C4-2B (cell line): Measurements from ENCODE around the gene LYST.

Source experiments
- ZFX ChIP-seq: fragments of 450-650 bp; IDR thresholded peaks from 2 replicates; pipeline ENCODE4 v1.6.1; 2017
- TF ChIP-seq, protein P1 (sequence below): fragments of 450-650 bp; conservative IDR thresholded peaks from 2 replicates; pipeline ENCODE4 v1.5.1; 2017; ENCODE audit warnings: mild to moderate bottlenecking

DNA sequence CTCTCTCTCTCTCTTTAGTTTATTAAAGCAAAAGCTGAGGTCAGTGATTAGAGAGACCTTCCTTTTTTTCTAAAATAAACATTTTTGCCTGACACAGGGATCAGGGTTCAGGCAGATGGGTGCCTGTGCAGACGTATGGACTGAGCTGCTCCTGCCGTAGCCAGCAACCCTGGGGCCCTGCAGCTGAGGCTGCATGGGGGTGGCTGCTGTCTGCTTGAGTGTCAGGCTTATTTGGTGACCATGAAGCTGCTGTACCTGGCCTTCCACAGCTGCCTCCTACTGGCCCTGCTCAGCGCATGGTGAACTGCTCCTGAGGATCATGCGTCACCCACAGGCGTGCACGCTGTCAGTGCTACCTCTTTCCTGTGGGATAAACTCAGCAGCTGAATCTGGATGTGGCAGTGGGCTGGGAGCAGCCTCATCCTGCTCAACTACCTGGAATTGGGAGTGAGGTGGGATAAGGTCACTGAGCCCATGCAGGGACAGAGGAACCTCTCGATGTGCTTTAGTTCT is 252.2 kb downstream of the LYST start:
- TF ChIP-seq, protein P1, sequence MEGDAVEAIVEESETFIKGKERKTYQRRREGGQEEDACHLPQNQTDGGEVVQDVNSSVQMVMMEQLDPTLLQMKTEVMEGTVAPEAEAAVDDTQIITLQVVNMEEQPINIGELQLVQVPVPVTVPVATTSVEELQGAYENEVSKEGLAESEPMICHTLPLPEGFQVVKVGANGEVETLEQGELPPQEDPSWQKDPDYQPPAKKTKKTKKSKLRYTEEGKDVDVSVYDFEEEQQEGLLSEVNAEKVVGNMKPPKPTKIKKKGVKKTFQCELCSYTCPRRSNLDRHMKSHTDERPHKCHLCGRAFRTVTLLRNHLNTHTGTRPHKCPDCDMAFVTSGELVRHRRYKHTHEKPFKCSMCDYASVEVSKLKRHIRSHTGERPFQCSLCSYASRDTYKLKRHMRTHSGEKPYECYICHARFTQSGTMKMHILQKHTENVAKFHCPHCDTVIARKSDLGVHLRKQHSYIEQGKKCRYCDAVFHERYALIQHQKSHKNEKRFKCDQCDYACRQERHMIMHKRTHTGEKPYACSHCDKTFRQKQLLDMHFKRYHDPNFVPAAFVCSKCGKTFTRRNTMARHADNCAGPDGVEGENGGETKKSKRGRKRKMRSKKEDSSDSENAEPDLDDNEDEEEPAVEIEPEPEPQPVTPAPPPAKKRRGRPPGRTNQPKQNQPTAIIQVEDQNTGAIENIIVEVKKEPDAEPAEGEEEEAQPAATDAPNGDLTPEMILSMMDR = no peak
- no peak for TF ChIP-seq ZFX
